HG03460 (cell line): ENCODE data around the gene TPRG1.

ENCODE experiments used
- ATAC-seq: cut with Tn5 transposase; IDR thresholded peaks from one replicate; pipeline ENCODE4 v1.9.1; 2021; ENCODE audit not compliant: unreplicated experiment

TPRG1 gene

DNA sequence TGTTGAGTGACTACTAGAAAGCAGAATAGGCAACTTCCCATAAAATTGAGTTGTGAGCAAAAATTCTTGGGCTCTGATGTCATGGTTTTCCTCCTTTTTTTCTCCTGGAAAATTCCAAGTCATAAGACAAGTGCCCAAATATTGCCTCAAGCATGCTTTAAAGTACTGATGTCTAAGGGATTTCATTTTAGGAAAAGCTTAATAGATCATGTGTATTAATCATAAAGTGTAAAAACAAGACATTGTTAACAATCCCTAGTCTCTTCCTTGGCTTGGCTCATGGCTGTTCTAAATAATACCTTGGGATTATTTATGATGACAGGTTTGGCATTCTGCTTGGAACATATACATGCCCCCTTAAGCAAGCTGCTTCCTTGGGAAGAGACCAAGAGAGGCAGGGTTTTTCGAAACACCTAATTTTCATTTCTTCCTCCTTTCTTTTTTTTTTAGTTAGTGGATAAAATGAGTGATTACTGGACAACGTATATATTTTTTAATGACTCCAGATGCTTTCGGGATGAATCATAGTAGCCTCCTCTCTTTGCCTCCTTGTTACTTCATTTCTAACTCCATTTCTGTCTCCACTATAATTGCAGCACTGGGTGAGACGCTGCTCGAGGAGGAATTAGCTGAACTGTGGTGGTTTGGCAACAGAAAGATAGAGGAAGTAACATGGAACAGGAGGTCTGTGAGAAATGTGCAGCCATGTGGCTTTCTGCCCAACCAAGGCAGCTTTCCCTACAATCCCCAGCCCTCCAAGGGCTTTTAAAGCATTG, 104.9 kb downstream of the TPRG1 start:
- no peak for ATAC-seq

DNA sequence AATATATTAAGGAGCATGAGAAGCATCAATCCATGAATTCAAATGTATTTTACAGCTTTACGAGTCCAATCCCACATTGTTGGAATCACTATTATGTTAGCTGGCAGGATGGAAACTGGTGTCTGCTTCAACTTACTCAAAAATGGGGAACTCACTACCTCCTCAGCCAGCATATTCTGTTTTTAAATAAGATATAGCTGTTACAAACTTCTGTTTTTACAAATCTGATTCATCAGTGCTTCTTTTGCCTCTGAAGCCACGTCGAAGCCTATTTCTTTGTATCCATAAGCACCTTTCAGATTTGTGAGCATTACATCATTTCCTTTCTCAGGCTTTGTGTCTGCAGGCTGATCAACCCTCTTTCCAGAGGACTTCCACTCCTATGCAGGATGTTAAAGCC, 105.9 kb downstream of the TPRG1 start:
- no peak for ATAC-seq

DNA sequence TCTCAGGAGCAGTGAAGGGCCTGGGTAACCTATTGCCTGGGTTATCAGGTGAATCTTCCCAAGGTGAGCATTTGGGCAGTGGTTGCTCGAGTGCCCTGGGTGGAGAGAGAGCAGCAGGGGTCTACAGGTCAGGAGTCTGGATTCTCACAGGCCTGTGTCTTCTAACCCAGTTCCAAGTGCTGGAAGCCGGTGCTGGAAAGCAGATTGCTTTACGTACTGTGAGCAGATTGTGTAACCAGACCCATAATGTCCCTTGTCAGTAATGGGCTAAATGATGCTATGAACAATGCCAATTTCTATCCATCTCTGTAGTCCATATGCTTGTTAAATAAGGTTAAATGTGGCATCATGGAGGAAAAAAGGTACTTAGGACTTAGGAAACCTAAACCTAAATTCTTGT, 106.5 kb downstream of the TPRG1 start:
- no peak for ATAC-seq

DNA sequence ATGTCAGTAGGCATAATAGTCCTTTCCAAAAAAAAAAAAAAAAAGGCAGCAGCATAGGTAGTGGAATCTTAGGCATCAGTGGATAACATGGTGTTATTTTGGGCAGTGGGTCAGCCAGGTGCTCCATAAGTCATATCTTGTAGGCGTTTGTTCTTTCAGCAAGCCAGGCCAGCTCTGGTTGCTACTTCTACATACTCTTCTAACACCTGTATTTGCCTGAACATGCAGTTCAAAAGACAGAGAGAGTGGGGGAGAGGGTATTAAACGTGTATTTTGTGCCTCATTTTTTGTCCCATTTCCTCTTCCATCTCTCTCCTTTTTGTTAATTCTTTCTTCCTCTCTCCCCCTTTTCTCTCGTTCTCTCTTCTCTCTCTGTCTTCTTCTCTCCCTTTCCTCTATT, 110.4 kb downstream of the TPRG1 start:
- ATAC-seq, result no peak

DNA sequence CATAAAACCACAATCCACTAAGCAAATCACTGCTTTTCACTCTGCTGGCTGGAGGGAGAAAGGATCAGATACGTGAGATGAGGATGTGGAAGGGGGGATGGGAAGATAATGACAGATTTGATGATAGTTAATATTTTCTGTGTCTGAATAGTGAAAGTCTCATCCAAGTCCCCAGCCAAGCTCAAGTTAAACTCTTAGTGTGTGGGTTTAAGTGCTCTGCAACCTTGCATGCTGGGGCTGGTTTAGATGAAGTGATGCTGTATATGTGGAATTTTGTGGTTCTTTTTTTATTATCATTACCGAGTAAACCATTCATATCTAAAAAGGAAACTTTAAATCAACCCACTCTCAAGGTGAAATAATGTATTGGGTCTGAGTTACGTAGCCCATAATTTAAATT, 111.0 kb downstream of the TPRG1 start:
- no peak for ATAC-seq

DNA sequence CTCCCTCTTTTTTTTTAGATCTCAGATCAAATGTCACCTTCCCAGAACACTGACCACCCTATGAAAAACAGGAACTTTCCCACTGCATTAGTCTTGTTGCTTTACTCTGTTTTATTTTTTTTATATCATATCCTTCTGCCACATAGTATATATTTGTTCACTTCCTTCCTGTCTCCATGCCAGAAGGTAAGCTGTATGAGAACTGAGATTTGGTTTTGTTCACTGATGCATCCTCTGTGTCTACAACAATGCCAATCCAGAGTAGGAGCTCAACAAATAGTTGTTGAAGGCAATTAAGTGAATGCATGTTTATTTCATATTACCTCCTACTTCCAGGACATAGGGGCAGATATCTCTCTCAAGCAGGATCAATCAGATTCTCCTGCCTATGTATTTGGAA, 114.4 kb downstream of the TPRG1 start:
- no peak for ATAC-seq

DNA sequence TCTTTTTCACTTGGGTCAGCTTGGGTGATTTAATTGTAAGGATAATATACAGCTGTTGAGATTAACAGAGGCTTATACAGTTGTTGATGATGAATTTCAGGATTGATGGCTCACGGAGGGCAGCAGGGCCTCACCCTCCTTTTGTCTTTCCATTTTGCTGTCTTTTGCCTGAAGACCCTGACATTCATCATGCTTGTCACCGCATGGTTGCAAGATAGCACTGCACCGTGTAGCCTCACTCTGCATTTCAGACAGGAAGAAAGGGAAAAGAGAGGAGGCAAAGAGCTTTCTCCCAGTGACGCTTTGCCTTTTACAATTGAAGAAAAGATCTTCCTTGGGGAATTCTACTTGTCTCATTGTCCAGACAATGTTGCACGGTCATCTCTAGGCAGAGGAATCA, 115.1 kb downstream of the TPRG1 start:
- no peak for ATAC-seq

DNA sequence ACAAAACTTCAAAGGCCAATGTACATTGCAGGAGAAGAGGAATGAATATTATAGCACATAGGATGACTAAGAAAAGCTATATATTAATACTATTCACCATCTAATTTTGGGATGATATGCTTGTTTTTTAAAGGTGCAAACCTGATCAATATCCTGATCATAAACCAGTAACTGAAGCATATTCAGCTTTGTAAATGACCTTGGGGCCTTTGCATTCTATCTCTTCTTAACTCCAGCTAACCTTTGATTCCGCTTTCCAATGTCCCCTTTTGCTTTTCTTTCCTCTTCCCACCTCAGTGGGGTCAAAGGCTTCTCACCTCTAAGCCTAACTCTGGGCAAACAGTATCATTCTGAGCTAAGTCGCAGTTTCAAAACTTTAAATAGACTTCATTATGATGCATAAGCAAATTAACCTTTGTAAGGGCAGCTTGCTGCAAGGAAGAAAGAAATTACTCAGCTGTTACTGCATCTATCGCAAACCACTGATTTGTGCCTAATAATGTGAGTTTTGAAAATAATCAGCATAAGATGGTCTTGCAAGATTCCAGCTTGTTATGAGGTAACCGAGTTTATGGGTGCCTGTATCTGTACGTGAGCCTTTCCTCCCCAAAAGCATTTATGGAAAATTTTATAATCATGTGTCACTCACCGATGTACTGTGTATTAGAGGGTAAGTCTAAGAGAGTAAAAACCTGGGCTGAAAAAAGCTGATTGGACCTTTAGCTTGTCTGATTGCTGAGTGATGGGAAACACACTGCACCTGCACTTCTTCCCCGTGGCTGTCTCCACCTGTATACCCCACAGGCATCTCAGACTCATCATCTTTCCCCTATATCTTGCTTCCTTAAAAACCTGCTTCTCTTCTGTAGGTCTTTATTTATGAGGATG, 116.8 kb downstream of the TPRG1 start:
- peak; percentile 92 for ATAC-seq

DNA sequence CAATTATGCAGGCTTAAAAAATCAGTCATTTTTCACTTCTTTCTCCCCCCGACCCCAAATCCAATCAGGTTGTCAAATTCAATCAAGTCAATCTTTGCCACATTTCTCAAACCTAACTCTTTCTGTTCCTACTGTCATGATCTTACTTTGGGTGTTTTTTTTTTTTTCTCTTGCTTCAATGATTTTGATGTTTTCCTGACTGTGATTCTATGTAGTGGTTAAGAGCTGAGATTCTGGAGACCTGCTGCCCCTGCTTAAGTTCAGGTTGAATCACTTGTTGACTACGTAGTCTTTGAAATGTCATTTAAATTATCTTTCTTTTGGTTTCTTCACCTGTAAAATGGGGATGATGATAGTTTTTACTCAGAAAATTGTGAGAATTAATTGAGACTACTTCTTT, 117.5 kb downstream of the TPRG1 start:
- no peak for ATAC-seq

DNA sequence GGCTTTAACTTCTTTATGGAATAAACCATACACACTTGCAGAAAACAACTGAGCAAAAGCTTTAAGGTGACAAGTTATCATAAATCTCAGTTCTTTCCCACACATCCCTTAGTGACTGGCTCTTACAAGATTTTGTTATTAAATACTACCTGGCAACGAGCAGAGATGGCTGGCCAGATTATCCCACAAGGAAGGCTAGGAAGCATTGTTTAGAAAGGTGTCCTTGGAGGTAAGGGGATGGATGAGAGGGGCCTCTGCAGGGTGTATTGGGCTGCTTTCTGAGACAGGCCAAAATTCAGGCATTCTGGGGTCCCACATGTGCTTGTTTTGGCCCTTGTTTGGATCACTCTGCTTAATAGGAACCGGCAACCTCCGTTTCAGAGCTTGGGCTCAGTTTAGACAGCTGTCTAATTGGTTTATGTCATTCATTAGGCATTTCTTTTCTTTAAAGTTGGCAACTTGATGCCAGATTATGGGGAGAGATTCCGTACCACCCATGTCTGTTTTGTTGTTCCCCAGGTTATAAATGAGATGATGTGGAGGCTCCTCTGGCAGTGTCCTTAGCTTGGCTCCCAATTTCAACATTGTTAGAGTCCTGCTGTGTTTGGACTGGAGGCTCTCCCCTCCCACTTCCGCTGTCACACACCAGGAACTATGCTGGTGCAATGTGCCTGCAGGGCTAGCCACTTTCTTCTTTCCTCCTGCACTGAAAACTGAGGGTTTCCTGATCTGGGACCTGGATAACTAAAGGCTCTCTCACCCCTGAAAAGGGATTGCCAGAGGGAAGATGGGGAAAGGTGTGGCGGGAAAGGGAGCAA, 121.1 kb downstream of the TPRG1 start:
- ATAC-seq, result no peak

DNA sequence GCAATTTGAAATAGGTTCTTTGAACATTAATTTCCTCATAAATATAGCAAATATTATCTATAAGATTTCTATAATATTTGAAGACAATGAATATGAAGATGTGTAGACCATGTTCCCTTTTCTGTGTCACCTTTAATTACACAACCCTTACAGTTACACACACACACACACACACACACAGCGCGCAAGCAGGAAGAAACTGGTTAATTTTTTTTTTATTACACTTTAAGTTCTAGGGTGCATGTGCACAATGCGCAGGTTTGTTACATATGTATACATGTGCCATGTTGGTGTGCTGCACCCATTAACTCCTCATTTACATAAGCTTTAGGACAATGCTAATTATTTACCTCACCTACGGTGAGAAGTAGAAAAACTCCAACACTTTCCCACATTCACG, 122.9 kb downstream of the TPRG1 start:
- ATAC-seq, result no peak

DNA sequence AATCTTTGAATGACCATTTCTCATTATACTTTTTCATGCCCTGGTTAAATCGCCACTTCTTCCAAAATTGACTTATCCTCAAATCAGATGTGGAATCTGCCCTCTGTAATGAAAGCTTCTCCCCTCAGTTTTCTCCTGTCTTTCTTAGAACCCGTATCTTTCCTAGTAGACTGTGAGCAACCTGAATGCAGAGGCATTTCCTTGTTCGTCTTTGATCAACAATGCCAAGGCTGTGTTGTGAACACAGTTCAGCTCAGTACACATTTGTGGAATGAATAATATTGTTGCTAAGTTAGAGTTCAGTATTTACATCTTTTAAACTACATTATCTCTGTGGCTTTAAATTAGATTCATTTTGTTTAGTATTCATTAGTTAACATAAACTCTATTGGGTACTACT, 123.3 kb downstream of the TPRG1 start:
- no peak for ATAC-seq

DNA sequence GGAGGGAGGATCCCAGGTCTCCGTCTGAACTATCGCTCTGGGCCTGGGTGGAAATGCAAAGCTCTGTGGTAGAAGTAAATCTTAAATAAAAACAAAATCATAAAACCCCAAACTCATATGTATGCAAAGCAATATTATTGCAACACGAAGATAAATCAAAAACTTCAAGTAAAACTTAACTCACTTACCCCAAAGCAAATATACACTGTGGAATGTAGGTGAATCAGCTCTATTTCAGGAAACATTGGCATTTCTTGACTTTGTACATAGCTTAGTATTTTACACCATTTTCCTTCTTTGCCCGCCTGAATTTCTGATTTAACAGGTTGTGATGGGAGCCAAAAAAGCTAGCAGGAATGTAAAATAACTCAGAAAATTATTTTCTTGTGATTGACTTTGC, 126.2 kb downstream of the TPRG1 start:
- ATAC-seq, result no peak

DNA sequence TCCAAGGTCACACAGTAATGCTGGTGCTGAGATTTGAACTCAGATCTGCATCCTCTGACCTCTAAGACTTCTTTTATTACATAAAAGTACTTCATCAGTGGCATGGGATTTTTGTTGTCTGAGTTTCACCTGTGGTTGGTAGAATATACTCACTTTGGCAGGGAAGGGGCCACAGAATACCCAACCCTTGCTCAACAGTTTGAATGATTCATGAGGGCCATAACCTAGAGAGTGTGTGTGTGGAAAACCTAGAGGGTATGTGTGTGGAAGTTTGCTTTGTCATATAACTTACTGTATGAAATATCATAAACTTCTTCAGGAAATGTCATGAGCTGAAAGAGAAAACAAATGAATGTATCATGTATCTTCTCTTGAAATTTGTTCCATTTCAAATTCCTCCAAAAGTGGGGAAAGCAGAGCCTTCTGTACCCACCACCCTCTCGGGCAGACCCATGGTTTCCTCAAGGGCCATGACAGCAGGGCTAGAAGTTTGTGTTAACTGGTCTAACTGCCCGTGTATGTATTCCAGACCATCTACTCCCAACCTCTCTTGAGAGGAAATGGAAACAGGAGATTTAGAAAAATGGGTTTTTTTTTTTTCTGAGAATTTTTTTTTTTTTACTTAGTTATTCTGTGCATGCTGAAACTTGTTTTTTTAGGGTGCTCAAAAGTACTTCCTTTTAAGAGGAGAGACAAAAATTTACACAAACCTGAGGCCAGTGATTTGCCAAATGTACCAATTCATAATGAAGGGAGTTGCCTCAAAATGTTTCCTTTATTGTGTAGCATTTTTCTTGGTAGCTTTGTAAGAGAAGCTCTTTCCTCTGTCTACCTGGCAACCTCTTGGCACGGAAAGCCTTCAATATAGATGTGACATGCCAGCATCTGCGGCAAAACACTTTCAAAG, 127.0 kb downstream of the TPRG1 start:
- ATAC-seq, result no peak

DNA sequence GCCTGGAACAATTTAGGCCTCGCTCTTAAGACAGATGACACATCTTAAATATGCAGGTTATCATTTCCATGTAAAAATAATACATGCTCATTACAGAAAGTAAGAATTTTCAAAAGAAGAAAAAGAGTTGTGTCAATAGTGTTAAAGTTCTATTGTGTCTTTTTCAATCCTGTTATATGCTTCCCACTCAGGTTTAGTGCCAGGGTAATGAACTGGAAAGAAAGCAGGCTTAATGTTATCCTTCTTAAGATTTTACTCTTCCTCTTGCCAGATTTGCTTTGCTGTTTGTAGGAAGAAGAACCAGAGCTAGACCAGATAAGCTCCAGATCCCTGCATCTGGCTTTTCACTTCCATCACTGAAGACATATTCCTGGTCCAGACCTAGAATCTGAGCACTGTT, 128.6 kb downstream of the TPRG1 start:
- no peak for ATAC-seq

DNA sequence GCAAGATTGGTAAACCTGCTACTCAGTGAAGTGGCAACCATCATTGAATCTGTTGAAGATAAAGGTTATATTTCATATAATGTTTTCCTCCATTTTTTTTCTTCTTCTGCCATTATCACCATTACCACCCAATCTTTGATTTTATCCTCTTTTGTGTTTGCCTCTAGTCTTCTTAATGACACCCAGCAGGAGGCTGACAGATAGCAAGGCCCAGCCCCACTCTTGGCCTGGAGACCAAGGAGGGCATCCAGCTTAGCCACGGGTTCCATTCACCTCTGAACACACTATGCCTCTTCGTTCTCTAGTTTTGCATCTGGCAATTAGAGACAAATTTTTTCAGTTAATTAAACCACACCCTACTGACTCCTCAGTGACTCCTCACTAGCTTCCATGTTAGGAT, 129.7 kb downstream of the TPRG1 start:
- ATAC-seq, result no peak

DNA sequence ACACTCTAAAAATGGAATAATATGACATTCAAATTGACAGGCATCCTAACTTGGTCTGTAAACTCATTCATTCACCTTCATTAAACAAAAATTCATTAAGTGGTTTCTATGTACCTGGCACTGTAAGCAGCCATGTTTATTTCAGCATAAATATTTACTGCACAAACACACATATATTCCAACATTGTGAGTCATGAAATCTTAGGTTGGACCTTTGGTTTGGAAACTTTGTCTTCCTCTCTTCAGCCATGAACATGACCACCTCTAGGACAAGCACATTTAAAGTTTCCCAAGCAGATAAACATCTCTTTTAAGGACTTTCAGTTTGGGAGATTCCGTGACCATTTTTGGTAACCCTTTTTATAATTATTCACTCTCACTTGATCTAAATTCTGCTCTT, 131.8 kb downstream of the TPRG1 start:
- no peak for ATAC-seq

DNA sequence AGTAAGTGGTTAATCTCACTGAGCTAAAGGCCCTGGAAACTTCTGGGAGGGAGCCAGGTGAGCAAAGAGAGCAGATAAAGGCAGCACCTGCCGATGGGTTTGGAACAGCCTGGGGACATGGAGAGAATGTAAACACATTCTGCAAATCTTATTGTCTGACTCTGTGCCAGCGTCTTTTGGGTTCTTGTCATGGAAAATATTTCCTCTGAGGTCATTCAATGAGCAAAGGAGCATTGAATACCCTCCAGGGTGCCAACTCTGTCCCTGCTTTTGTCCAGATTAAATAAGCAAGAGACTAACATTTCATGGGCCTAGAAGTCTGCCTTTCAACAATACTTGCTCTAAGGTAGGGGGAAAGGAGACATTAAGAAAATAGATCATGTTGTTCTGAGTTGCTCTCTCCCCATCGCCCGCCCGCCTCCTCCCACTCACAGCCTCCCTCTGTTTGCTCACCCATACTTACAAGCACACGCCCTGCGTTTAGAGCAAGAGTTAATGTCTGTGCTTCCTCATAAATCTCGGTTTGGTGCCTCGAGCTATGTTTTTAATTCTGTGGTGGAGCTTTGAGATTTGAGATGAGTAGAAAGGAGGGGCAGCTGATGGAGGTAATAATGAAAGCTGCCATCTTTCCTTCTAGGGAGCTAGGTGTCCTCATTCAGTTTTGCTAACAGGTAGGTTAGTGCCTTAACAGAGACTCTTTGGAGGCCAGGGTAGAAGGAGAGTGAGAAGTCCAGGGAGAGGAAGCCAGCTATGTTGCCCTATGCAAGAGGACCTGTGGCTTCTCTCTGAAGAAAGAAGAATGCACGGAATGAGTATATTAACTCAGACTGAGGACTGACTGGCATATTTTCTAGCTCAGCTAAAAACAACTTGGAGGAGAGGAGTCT, 132.9 kb downstream of the TPRG1 start:
- ATAC-seq, result no peak

DNA sequence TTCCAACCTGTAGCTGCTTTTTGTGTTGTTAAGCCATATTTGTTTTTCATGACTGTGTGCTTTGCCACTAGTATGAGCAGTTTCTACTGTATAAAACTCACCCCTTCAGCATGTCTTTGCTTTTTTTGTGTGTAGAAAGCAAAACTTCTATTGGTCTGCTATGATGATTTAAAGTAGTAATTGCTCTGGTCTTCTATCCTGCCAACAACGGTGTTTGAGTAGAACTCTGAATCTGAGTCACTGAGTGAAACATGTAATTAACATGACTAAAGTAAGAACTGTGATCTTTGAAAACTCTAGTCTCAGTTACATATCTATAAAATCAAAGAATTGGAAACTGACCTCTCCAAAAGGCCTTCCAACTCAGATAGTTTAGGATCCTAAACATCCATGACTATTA, 133.6 kb downstream of the TPRG1 start:
- peak; percentile 52 for ATAC-seq

DNA sequence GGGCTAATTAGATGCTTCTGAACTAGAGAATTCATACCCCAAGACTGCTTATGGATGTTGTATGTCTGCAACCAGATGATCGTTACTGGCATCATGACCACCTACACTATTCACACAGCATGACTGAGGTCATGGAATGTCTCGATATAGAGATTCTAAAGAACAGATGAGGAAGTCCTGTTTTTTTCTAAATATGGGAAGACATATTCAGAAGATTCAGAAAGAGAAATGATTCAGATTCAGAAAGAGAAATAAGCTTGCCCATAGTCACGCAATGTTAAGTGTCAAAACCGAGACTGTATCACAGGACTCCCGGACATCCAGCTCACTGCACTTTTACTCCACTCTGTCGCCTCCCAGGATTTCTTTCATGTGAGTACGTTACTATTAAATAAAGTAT, 136.2 kb downstream of the TPRG1 start:
- peak; percentile 48 for ATAC-seq
